Measurements from ENCODE around the gene KRT34. TPM values are rescaled to one million over a fixed set of nuclear protein-coding genes. Genes with fewer than 3 reads are reported as not detected.

The KRT34 gene
- total RNA-seq, 1 donor from 2014 or later = not detected

- no peak for DNase-seq (ENCODE audit: low spot score)
These were observed 48.3 kb downstream of the KRT34 start for GRCh38 chr17:41333836-41334235.

GRCh38 chr17:41333098-41333497 lies 49.0 kb downstream of the KRT34 start:
- no peak for DNase-seq (ENCODE audit: low spot score)

GRCh38 chr17:41332239-41332638 lies 49.9 kb downstream of the KRT34 start:
- no peak for DNase-seq (ENCODE audit: low spot score)

GRCh38 chr17:41331606-41332005 lies 50.5 kb downstream of the KRT34 start:
- no peak for DNase-seq (ENCODE audit: low spot score)

- DNase-seq (ENCODE audit: low spot score) = no peak
These were observed 52.7 kb downstream of the KRT34 start for GRCh38 chr17:41329279-41329948.

- no peak for DNase-seq (ENCODE audit: low spot score)
These were observed 53.9 kb downstream of the KRT34 start for GRCh38 chr17:41328207-41328606.

Other genes starting within 250 kb of the KRT34 start
- gene KRTAP4-6, start 241.8 kb downstream of the KRT34 start, total RNA-seq = not detected
- not detected for gene KRTAP4-5, start 232.5 kb downstream of the KRT34 start, total RNA-seq
- gene KRTAP4-4, start 221.6 kb downstream of the KRT34 start, total RNA-seq = not detected
- not detected for gene KRTAP4-3, start 214.1 kb downstream of the KRT34 start, total RNA-seq
- gene KRTAP4-2, start 204.1 kb downstream of the KRT34 start, total RNA-seq = not detected
- not detected for gene KRTAP4-1, start 197.4 kb downstream of the KRT34 start, total RNA-seq
- not detected for gene KRTAP9-1, start 192.4 kb downstream of the KRT34 start, total RNA-seq
- gene KRTAP9-2, start 155.7 kb downstream of the KRT34 start, total RNA-seq = not detected
- gene KRTAP9-3, start 149.9 kb downstream of the KRT34 start, total RNA-seq = not detected
- not detected for gene KRTAP9-8, start 144.3 kb downstream of the KRT34 start, total RNA-seq
- not detected for gene KRTAP9-4, start 132.6 kb downstream of the KRT34 start, total RNA-seq
- not detected for gene KRTAP9-9, start 126.9 kb downstream of the KRT34 start, total RNA-seq
- not detected for gene KRTAP9-6, start 116.9 kb downstream of the KRT34 start, total RNA-seq
- gene KRTAP9-7, start 106.6 kb downstream of the KRT34 start, total RNA-seq = not detected
- not detected for gene KRTAP29-1, start 79.5 kb downstream of the KRT34 start, total RNA-seq
- gene KRTAP16-1, start 73.0 kb downstream of the KRT34 start, total RNA-seq = not detected
- not detected for gene KRTAP17-1, start 66.6 kb downstream of the KRT34 start, total RNA-seq
- gene KRT33A, start 31.5 kb downstream of the KRT34 start, total RNA-seq = not detected
- not detected for gene KRT33B, start 12.5 kb downstream of the KRT34 start, total RNA-seq
- gene KRT31, start 15.3 kb upstream of the KRT34 start, total RNA-seq = not detected
- not detected for gene KRT37, start 42.3 kb upstream of the KRT34 start, total RNA-seq
- not detected for gene KRT38, start 58.7 kb upstream of the KRT34 start, total RNA-seq
- gene KRT32, start 85.1 kb upstream of the KRT34 start, total RNA-seq = not detected
- not detected for gene KRT35, start 98.8 kb upstream of the KRT34 start, total RNA-seq
- not detected for gene KRT36, start 107.6 kb upstream of the KRT34 start, total RNA-seq
- gene KRT13, start 123.3 kb upstream of the KRT34 start, total RNA-seq = not detected
- gene KRT15, start 136.6 kb upstream of the KRT34 start, total RNA-seq = not detected
- gene KRT19, start 146.0 kb upstream of the KRT34 start, total RNA-seq = 1.8 TPM
- gene KRT9, start 189.8 kb upstream of the KRT34 start, total RNA-seq = not detected
- 1.00 TPM for gene KRT14, start 204.6 kb upstream of the KRT34 start, total RNA-seq
- gene KRT16, start 230.5 kb upstream of the KRT34 start, total RNA-seq = 5.5 TPM
- gene KRT17, start 242.3 kb upstream of the KRT34 start, total RNA-seq = not detected

Measured in mesenteric fat pad (tissue), 1 donor.